HG03095 (cell line): Measurements from ENCODE around the gene NOL12.

Source experiments
- ATAC-seq: cut with Tn5 transposase; IDR thresholded peaks from one replicate; pipeline ENCODE4 v1.9.1; 2021; ENCODE audit warnings: moderate library complexity; ENCODE audit not compliant: unreplicated experiment

The NOL12 gene

DNA sequence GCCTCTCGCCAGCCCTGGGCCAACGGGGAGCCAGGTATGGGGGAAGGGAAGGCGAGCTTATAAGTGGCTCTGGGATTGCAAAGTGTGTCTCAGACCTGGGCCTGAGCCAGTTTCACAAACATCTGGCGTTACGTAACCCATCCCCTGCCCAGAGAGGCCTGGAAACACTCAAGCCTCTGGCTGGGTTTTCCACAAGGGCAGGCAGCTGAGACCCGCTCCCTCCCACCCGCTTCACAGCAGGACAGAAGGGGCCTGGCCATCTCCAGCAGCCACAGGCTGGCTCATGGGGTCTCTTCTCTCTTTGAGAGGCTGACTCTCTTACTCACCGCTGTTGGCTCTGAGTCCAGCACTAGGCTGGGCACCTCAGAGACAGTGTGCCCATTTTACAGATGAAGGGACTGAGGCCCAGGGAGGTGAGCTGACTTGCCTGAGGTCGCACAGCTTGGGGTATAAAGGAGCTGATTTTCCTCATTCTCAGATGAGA, 55.2 kb downstream of the NOL12 start:
- no peak for ATAC-seq

DNA sequence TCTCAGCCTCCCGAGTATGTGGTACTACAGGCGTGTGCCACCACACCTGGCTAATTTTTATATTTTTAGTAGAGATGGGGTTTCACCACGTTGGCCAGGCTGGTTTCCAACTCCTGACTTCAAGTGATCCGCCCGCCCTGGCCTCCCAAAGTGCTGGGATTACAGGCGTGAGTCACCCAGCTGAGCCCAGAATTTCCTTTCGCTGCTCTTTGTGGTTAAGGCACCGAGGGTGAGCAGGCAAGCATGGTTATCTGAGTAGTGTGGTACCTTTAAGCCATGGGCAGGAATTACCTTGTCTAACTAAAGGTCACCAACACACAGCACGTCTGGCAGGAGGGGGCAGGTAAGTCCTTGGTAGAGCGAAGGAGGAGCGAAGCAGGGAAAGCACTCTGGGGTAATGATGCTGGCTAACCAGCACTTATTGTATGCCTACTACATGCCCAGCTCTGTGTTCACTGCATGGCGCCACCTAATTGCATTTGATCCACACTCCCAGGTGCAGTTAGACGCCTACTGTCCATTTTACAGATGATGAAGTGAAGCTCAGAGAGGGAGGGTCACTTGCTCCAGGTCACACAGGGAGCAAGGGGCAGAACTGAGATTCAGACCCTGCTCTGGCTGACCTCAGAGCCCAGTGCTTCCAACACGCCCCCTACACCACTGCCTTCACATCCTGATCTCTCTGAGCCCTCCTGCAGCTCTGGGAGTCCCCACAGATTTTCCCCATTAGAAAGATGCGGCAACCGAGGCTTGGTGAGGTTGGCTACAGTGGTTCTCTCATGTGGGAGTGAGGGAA, 56.4 kb downstream of the NOL12 start:
- ATAC-seq, result no peak
